B cell (primary cell): Measurements from ENCODE around the gene HOXC6. TPM values are rescaled to one million over a fixed set of nuclear protein-coding genes. Genes with fewer than 3 reads are reported as not detected.

Experiments
- ATAC-seq: fragments of 200-7000 bp; cut with Tn5 transposase; one replicate; pipeline ENCODE4 v1.10.0; 2021; ENCODE audit warnings: low read depth, mild to moderate bottlenecking, moderate number of reproducible peaks, moderate library complexity
- CTCF ChIA-PET: fragments of 350-600 bp; sonication (Branson Sonifier 250); formaldehyde crosslinking; loops from one replicate; lab custom pipeline; 2021; ENCODE audit warnings: antibody characterized with exemption, inconsistent platforms; lab: Charles Lee
- POLR2A ChIA-PET: fragments of 350-600 bp; sonication (Branson Sonifier 250); formaldehyde crosslinking; loops from one replicate; lab custom pipeline; 2021; ENCODE audit warnings: antibody characterized with exemption; lab: Charles Lee
- DNase-seq: peaks from one replicate; pipeline ENCODE4 v3.0.0; 2013
- H2AFZ ChIP-seq: 2 replicates; pipeline ENCODE4 v1.6.1; 2012; ENCODE audit warnings: mild to moderate bottlenecking, low read depth, low read length; ENCODE audit not compliant: insufficient read depth, poor library complexity, severe bottlenecking
- H3K27ac ChIP-seq, 2 donors: 1 replicate in 1 of 2; 2 replicates in 1 of 2; pipeline ENCODE4 v1.5.1; 2012 to 2013; ENCODE audit warnings: low read length in 2 of 2, mild to moderate bottlenecking in 2 of 2, moderate library complexity in 1 of 2
- H3K27me3 ChIP-seq, 4 experiments: fragments of 200-600 bp in 1 of 4; sonication (generic) in 1 of 4; replicated peaks in 1 of 4; 1 replicate in 2 of 4; 2 replicates in 2 of 4; pipeline versions ENCODE4 v1.6.1 to v1.7.0; 2013 to 2016; ENCODE audit warnings: low read length in 3 of 4, mild to moderate bottlenecking in 2 of 4, mixed read lengths in 1 of 4, moderate library complexity in 1 of 4; ENCODE audit not compliant: insufficient read depth in 4 of 4, control insufficient read depth in 3 of 4; ENCODE audit errors: control extremely low read depth in 1 of 4
- H3K36me3 ChIP-seq, 2 experiments: replicated peaks in 1 of 2; 1 replicate in 1 of 2; 2 replicates in 1 of 2; pipeline versions ENCODE4 v1.6.1 to v1.7.1; 2013; ENCODE audit warnings: low read length in 1 of 2; ENCODE audit not compliant: insufficient read depth in 2 of 2, control insufficient read depth in 1 of 2; ENCODE audit errors: control extremely low read depth in 1 of 2, extremely low read depth in 1 of 2
- H3K4me1 ChIP-seq, 2 donors: fragments of 200-600 bp in 1 of 2; sonication (generic) in 1 of 2; 1 replicate in 1 of 2; 2 replicates in 1 of 2; pipeline versions ENCODE4 v1.5.1 to v1.6.1; 2013 to 2017; ENCODE audit warnings: low read length in 2 of 2; ENCODE audit not compliant: control insufficient read depth in 2 of 2, insufficient read depth in 2 of 2
- H3K4me2 ChIP-seq: replicated peaks from 2 replicates; pipeline ENCODE3; 2012; ENCODE audit warnings: mild to moderate bottlenecking, low read depth, low read length; ENCODE audit not compliant: poor library complexity, severe bottlenecking
- H3K4me3 ChIP-seq, 5 experiments: fragments of 200-600 bp in 1 of 5; sonication (generic) in 1 of 5; 1 replicate in 3 of 5; 2 replicates in 2 of 5; pipeline versions ENCODE4 v1.5.1 to v1.7.0; 2011 to 2016; ENCODE audit warnings: low read length in 4 of 5, mild to moderate bottlenecking in 4 of 5, low read depth in 2 of 5, control low read depth in 1 of 5, moderate library complexity in 1 of 5; ENCODE audit not compliant: insufficient read depth in 1 of 5; ENCODE audit errors: control extremely low read depth in 1 of 5, extremely low read depth in 1 of 5
- H3K79me2 ChIP-seq: fragments of 200-600 bp; sonication (generic); one replicate; pipeline ENCODE4 v1.6.0; 2016; ENCODE audit warnings: low read length; ENCODE audit not compliant: control insufficient read depth, insufficient read depth
- H3K9ac ChIP-seq: fragments of 200-600 bp; sonication (generic); 2 replicates; pipeline ENCODE4 v1.6.1; 2017; ENCODE audit warnings: mild to moderate bottlenecking, low read length, moderate library complexity
- H3K9me3 ChIP-seq, 3 donors: one replicate each; pipeline versions ENCODE4 v1.6.1 to v1.7.1; 2013; ENCODE audit warnings: low read length in 2 of 3; ENCODE audit not compliant: control insufficient read depth in 2 of 3, insufficient read depth in 1 of 3; ENCODE audit errors: control extremely low read depth in 1 of 3
- H4K20me1 ChIP-seq: 2 replicates; pipeline ENCODE4 v1.6.0; 2012; ENCODE audit warnings: mild to moderate bottlenecking, low read length; ENCODE audit not compliant: insufficient read depth, control insufficient read depth, poor library complexity, severe bottlenecking
- H3K27ac Mint-ChIP-seq: one replicate; pipeline ENCODE4 v1.8.0; 2021; ENCODE audit warnings: mixed read lengths
- H3K27me3 Mint-ChIP-seq: one replicate; pipeline ENCODE4 v1.8.0; 2021; ENCODE audit warnings: mixed read lengths
- H3K4me1 Mint-ChIP-seq: one replicate; pipeline ENCODE4 v1.8.0; 2021; ENCODE audit warnings: mixed read lengths
- H3K4me3 Mint-ChIP-seq: one replicate; pipeline ENCODE4 v1.8.0; 2021; ENCODE audit warnings: mixed read lengths
- H3K9me3 Mint-ChIP-seq: one replicate; pipeline ENCODE4 v1.8.0; 2022; ENCODE audit warnings: mixed read lengths; ENCODE audit not compliant: insufficient read depth
- CTCF ChIP-seq: fragments of 200-600 bp; IDR thresholded peaks from one replicate; pipeline ENCODE4 v1.8.0; 2022; ENCODE audit warnings: antibody characterized with exemption, mild to moderate bottlenecking
- EZH2 ChIP-seq: IDR thresholded peaks from 2 replicates; pipeline ENCODE4 v1.6.1; 2012; ENCODE audit warnings: borderline replicate concordance, low read depth, mild to moderate bottlenecking, moderate library complexity, low read length; ENCODE audit not compliant: insufficient read depth, poor library complexity, severe bottlenecking
- WGBS: methylation state at CpG from one replicate; pipeline ENCODE4 v1.1.5; 2013; ENCODE audit warnings: missing lambda C conversion rate; ENCODE audit not compliant: insufficient coverage; 5-methylcytosine and 5-hydroxymethylcytosine counted together
- intact Hi-C: fragments of 100-400 bp; cut with micrococcal nuclease; formaldehyde crosslinking; loops from one replicate; pipeline ENCODE4 v1.10.0; 2022
- polyA plus RNA-seq: library from polyadenylated mRNA; depleted of rRNA; stranded (reverse); fragments of >200 nt; gene quantifications from 2 replicates; pipeline ENCODE4 v1.2.3, GENCODE V29; 2012
- total RNA-seq, 2 donors: library from RNA; stranded (reverse); fragments of 120-200 nt in 1 of 2; gene quantifications; 1 replicate in 1 of 2; 2 replicates in 1 of 2; pipeline versions ENCODE4 v1.2.3 to v1.2.4, GENCODE V29; 2013 to 2022

The HOXC6 gene
- total and polyA plus RNA-seq, 2 donors (not counting 1 experiment from before 2014, with no cell fraction given): not detected

GRCh38 chr12:54019091-54019811 is 9.0 kb upstream of the HOXC6 start:
- no peak for TF ChIP-seq CTCF
- no peak for TF ChIP-seq EZH2
- Histone ChIP-seq H3K79me2 (no peaks in the 10 kb centered on the region), H3K9me3 (peaks cover 0 to 42% (median 6%) of the 10 kb centered on the region in 3 donors), H3K36me3 (no peaks in the 10 kb centered on the region), H3K4me2 (peak overlapping the region; percentile 88), H2AFZ (no peak overlapping the region), H3K27ac (no peak overlapping the region), H3K27me3 (peaks cover 0 to 93% (median 71%) of the 10 kb centered on the region in 4 experiments), H3K4me3 (no peak overlapping the region), H3K9ac (no peak overlapping the region), H4K20me1 (no peaks in the 10 kb centered on the region), H3K4me1 (peaks cover 22 to 39% of the 10 kb centered on the region in 2 donors)
- H3K9me3 Mint-ChIP-seq: no peaks in the 10 kb centered on the region
- CTCF ChIA-PET: no interaction called here
- POLR2A ChIA-PET: no interaction called here
- WGBS: 24% methylated on average over 26 of the region's 43 CpGs
- H3K4me1 Mint-ChIP-seq: peaks cover 22% of the 10 kb centered on the region
- peaks cover 67% of the 10 kb centered on the region for H3K27me3 Mint-ChIP-seq
- intact Hi-C loops: no loop called here
- DNase-seq (peak; percentile 34), ATAC-seq (no peak)
- H3K4me3 Mint-ChIP-seq: peak overlapping the region; percentile 16
- H3K27ac Mint-ChIP-seq: peak overlapping the region; percentile 53

- intact Hi-C loops: no loop called here
- Histone ChIP-seq H3K9me3 (peaks cover 0 to 38% (median 4%) of the 10 kb centered on the region in 3 donors), H3K36me3 (no peaks in the 10 kb centered on the region), H3K27ac (no peak overlapping the region), H3K27me3 (peaks cover 0 to 92% (median 67%) of the 10 kb centered on the region in 4 experiments), H3K79me2 (no peaks in the 10 kb centered on the region), H4K20me1 (no peaks in the 10 kb centered on the region), H3K4me3 (no peak overlapping the region), H3K4me2 (no peak overlapping the region), H2AFZ (no peak overlapping the region), H3K9ac (no peak overlapping the region), H3K4me1 (peaks cover 19 to 31% of the 10 kb centered on the region in 2 donors)
- Mint-ChIP-seq H3K4me3 (no peak overlapping the region), H3K27ac (peak overlapping the region; percentile 33), H3K4me1 (peaks cover 22% of the 10 kb centered on the region), H3K27me3 (peaks cover 61% of the 10 kb centered on the region), H3K9me3 (no peaks in the 10 kb centered on the region)
- CTCF ChIA-PET: no interaction called here
- no peak for ATAC-seq
- no peak for TF ChIP-seq EZH2
- no peak for TF ChIP-seq CTCF
- WGBS: 37% methylated on average over 5 of the region's 10 CpGs
- DNase-seq: no peak
- POLR2A ChIA-PET: no interaction called here
Observed at GRCh38 chr12:54019924-54020590, 8.2 kb upstream of the HOXC6 start.
